ENCODE results near the gene SVOP.

The SVOP gene

DNA sequence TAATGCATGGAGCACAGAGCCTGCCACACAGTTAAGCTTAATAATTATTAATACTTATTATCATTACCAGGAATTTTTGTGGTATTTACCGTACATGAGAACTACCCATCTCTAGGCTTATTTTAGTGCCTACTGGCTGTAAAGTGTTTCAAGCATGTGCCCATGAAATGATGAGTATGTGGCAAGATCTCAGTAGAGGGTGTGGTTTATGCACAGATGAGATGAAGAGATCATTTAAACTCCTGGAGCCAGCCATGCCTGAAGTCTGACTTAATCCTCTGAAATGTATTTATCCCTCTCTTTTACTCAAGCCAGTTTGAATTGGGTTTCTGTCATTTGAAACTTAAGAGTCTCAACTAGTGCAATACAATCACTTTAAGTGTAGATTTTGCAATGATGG is 80.7 kb downstream of the SVOP start:
- TF ChIP-seq, protein P1, sequence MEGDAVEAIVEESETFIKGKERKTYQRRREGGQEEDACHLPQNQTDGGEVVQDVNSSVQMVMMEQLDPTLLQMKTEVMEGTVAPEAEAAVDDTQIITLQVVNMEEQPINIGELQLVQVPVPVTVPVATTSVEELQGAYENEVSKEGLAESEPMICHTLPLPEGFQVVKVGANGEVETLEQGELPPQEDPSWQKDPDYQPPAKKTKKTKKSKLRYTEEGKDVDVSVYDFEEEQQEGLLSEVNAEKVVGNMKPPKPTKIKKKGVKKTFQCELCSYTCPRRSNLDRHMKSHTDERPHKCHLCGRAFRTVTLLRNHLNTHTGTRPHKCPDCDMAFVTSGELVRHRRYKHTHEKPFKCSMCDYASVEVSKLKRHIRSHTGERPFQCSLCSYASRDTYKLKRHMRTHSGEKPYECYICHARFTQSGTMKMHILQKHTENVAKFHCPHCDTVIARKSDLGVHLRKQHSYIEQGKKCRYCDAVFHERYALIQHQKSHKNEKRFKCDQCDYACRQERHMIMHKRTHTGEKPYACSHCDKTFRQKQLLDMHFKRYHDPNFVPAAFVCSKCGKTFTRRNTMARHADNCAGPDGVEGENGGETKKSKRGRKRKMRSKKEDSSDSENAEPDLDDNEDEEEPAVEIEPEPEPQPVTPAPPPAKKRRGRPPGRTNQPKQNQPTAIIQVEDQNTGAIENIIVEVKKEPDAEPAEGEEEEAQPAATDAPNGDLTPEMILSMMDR (IDR thresholded peaks at IDR 0.05; ENCODE audit: insufficient read depth, missing control alignments) = no peak
- FAIRE-seq (no peak), DNase-seq (ENCODE audit: insufficient read length, low spot score) (no peak)

DNA sequence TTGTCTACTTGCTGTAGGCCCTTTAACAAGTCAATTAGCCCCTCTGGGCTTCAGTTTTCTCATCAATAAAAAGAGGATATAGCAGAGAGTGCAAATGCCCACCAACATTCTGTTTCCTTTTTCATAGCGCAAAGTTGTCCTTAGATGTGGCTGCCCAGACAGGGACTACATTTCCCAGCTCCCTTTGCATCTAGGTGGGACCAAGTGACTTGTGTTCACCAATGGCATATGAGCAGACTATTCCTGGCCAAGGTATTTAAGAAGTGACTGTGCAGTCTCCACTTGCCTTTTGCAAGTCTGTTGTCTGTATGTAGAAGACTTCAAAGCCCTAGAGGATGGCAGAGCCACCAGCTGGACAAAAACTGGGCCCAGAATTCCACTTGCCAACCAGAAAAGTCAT is 81.3 kb downstream of the SVOP start:
- TF ChIP-seq, protein P1 (IDR thresholded peaks at IDR 0.05; ENCODE audit: insufficient read depth, missing control alignments) = no peak
- FAIRE-seq (no peak), DNase-seq (ENCODE audit: insufficient read length, low spot score) (no peak)

DNA sequence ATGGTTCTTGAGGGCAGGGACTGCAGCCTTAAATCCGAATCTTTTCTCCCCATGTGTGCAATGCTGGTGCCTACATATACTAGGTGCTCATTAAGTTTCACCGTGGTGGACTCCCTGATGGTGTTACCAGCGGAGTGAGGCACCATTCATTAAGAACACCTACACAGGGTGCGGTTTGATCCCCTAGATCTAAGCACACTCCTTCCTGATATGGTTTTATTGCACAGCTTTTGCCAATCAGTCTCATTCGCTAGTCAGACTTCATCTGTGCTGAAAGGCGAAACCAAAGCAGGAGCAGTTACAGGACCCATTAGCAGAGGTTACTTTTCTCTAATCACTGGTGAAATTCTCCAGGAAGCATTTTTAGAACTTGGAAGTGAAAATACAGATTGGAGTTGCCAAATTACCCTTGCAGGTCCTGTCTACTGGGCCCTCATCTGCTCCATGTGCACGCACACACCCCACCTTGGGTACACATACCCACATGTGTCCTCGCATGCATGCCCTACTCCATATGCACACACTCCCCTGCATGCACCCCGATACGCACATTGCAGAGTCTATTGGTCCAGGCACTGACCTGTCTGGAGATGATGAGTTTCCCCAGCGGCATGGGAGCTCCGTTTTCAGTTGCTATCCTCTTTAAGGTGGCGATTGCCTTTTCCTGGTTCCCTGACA is 82.5 kb downstream of the SVOP start:
- TF ChIP-seq, protein P1 (IDR thresholded peaks at IDR 0.05; ENCODE audit: insufficient read depth, missing control alignments) = no peak
- FAIRE-seq = no peak

DNA sequence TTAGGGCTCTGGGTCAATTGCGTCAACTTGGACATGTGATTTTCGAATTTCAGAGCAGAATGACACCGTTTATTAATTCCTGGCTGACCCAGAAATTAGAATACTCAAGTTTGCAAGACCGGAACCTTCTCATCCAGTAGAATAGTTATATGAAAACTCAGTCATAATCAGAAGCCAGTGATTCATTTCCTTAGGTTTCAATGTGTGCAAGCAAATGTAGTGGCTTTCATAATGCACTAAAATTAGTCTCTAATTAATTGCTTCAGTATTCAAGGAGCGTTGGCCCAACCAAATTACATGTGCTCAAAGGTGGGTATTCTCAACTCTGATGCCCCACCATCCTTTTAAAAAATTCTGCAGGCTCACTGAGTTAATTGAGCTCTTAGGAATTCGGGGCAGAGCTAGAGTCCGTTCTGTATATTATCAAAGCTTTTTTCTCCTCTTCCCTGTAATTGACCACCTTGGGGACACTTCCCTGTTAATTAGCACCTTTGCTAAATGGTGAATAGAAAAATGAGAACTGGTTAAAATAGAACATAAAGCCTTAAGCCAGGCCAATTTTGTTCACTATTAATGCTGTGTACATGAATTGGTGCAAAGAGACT is 85.6 kb downstream of the SVOP start:
- TF ChIP-seq, protein P1 (IDR thresholded peaks at IDR 0.05; ENCODE audit: insufficient read depth, missing control alignments) = no peak
- FAIRE-seq = no peak
- DNase-seq (ENCODE audit: insufficient read length, low spot score) = no peak

More for the DNA sequence above, 82.5 kb downstream of the SVOP start:
- no peak for DNase-seq (ENCODE audit: insufficient read length, low spot score)

GRCh38 chr12:108933949-108934348 is 86.9 kb downstream of the SVOP start:
- DNase-seq (ENCODE audit: insufficient read length, low spot score) = no peak
- TF ChIP-seq, protein P1 (IDR thresholded peaks at IDR 0.05; ENCODE audit: insufficient read depth, missing control alignments) = no peak
- FAIRE-seq = no peak

- TF ChIP-seq, protein P1 (IDR thresholded peaks at IDR 0.05; ENCODE audit: insufficient read depth, missing control alignments) = no peak
- DNase-seq (ENCODE audit: insufficient read length, low spot score) (no peak), FAIRE-seq (no peak)
These were observed 90.1 kb downstream of the SVOP start for GRCh38 chr12:108930756-108931155.

GRCh38 chr12:108930155-108930554 is 90.7 kb downstream of the SVOP start:
- TF ChIP-seq, protein P1 (IDR thresholded peaks at IDR 0.05; ENCODE audit: insufficient read depth, missing control alignments) = no peak
- DNase-seq (ENCODE audit: insufficient read length, low spot score) (no peak), FAIRE-seq (no peak)

Measured in D721Med (cell line).